GM21515 (cell line): Measurements from ENCODE around the gene KIF6.
"Not testable (repeated sequence)": the region's sequence is repeated elsewhere in the genome, so short reads cannot be mapped to it uniquely, and the experiment has no call there.

Source experiments
- ATAC-seq: cut with Tn5 transposase; IDR thresholded peaks from one replicate; pipeline ENCODE4 v1.9.1; 2021; ENCODE audit not compliant: unreplicated experiment

KIF6 gene

GRCh38 chr6:39555136-39555535 lies 170.1 kb downstream of the KIF6 start:
- ATAC-seq: no peak

- no peak for ATAC-seq
Measured at GRCh38 chr6:39553860-39554802, 171.1 kb downstream of the KIF6 start.

GRCh38 chr6:39553029-39553428 lies 172.2 kb downstream of the KIF6 start:
- no peak for ATAC-seq

- no peak for ATAC-seq
Measured at GRCh38 chr6:39550191-39550590, 175.0 kb downstream of the KIF6 start.

- no peak for ATAC-seq
Measured at GRCh38 chr6:39546731-39547130, 178.5 kb downstream of the KIF6 start.

- ATAC-seq: no peak
Measured at GRCh38 chr6:39543950-39544349, 181.3 kb downstream of the KIF6 start.

- ATAC-seq: no peak
Measured at GRCh38 chr6:39543095-39543494, 182.1 kb downstream of the KIF6 start.

- no peak for ATAC-seq
Measured at GRCh38 chr6:39540454-39540853, 184.8 kb downstream of the KIF6 start.

- ATAC-seq: peak; percentile 99
Measured at GRCh38 chr6:39530201-39530759, 194.9 kb downstream of the KIF6 start.

- no peak for ATAC-seq
Measured at GRCh38 chr6:39527792-39528564, 197.2 kb downstream of the KIF6 start.

- no peak for ATAC-seq
Measured at GRCh38 chr6:39524007-39524406, 201.2 kb downstream of the KIF6 start.

GRCh38 chr6:39521958-39522357 lies 203.2 kb downstream of the KIF6 start:
- ATAC-seq: no peak

- no peak for ATAC-seq
Measured at GRCh38 chr6:39520916-39521315, 204.3 kb downstream of the KIF6 start.

- ATAC-seq: no peak
Measured at GRCh38 chr6:39520411-39520810, 204.8 kb downstream of the KIF6 start.

GRCh38 chr6:39518221-39518620 lies 207.0 kb downstream of the KIF6 start:
- ATAC-seq: no peak

- no peak for ATAC-seq
Measured at GRCh38 chr6:39517756-39518155, 207.5 kb downstream of the KIF6 start.

- no peak for ATAC-seq
Measured at GRCh38 chr6:39516471-39516870, 208.7 kb downstream of the KIF6 start.

GRCh38 chr6:39515471-39515870 lies 209.7 kb downstream of the KIF6 start:
- ATAC-seq: no peak

GRCh38 chr6:39515006-39515405 lies 210.2 kb downstream of the KIF6 start:
- ATAC-seq: no peak

- not testable (repeated sequence) for ATAC-seq
Measured at GRCh38 chr6:39509831-39510230, 215.4 kb downstream of the KIF6 start.

- no peak for ATAC-seq
Measured at GRCh38 chr6:39508515-39508914, 216.7 kb downstream of the KIF6 start.
